Suprapubic skin (tissue), 4 donors: ENCODE results near the gene FNBP1.

ENCODE experiments used
- EP300 ChIP-seq: sonication (generic); formaldehyde crosslinking; IDR thresholded peaks from one replicate; pipeline ENCODE4 v1.6.1; 2017; ENCODE audit warnings: antibody characterized with exemption
- POLR2AphosphoS5 ChIP-seq, 3 donors: sonication (generic); formaldehyde crosslinking; IDR thresholded peaks; one replicate each; pipeline ENCODE4 v1.6.1; 2017; ENCODE audit warnings: antibody characterized with exemption in 3 of 3
- TF ChIP-seq, protein P1 (sequence below), 2 donors: fragments of 200-600 bp in 1 of 2; fragments of 450-650 bp in 1 of 2; sonication (generic) in 1 of 2; IDR thresholded peaks; one replicate each; pipeline ENCODE4 v1.5.1; 2016 to 2019; ENCODE audit warnings: antibody characterized with exemption in 2 of 2, mild to moderate bottlenecking in 1 of 2, moderate library complexity in 1 of 2

GRCh38 chr9:129853614-129854013, 189.4 kb downstream of the FNBP1 start:
- TF ChIP-seq, protein P1, sequence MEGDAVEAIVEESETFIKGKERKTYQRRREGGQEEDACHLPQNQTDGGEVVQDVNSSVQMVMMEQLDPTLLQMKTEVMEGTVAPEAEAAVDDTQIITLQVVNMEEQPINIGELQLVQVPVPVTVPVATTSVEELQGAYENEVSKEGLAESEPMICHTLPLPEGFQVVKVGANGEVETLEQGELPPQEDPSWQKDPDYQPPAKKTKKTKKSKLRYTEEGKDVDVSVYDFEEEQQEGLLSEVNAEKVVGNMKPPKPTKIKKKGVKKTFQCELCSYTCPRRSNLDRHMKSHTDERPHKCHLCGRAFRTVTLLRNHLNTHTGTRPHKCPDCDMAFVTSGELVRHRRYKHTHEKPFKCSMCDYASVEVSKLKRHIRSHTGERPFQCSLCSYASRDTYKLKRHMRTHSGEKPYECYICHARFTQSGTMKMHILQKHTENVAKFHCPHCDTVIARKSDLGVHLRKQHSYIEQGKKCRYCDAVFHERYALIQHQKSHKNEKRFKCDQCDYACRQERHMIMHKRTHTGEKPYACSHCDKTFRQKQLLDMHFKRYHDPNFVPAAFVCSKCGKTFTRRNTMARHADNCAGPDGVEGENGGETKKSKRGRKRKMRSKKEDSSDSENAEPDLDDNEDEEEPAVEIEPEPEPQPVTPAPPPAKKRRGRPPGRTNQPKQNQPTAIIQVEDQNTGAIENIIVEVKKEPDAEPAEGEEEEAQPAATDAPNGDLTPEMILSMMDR (IDR thresholded peaks at IDR 0.05) = no peak
- no peak for TF ChIP-seq EP300
- TF ChIP-seq POLR2AphosphoS5 (IDR thresholded peaks at IDR 0.05) = no peak
